Mesothelial cell of epicardium (in vitro differentiated cells): ENCODE measurements around the gene SSMEM1. TPM values are rescaled to one million over a fixed set of nuclear protein-coding genes. Genes with fewer than 3 reads are reported as not detected.

Experiments used
- DNase-seq, 2 experiments: peaks; one replicate each; pipeline ENCODE4 v3.0.0; 2021; ENCODE audit warnings: low spot score in 2 of 2; ENCODE audit not compliant: unreplicated experiment in 2 of 2
- H3K27ac Mint-ChIP-seq: 2 replicates; pipeline ENCODE4 v1.8.0; 2021; ENCODE audit warnings: mixed read lengths
- H3K27me3 Mint-ChIP-seq: 2 replicates; pipeline ENCODE4 v1.8.0; 2021; ENCODE audit warnings: low read depth, mixed read lengths
- H3K36me3 Mint-ChIP-seq: 2 replicates; pipeline ENCODE4 v1.8.0; 2021; ENCODE audit warnings: mixed read lengths
- H3K4me1 Mint-ChIP-seq: 2 replicates; pipeline ENCODE4 v1.8.0; 2021; ENCODE audit warnings: mixed read lengths
- H3K4me3 Mint-ChIP-seq: 2 replicates; pipeline ENCODE4 v1.8.0; 2021; ENCODE audit warnings: mild to moderate bottlenecking, moderate library complexity, mixed read lengths
- H3K9me3 Mint-ChIP-seq: 2 replicates; pipeline ENCODE4 v1.8.0; 2021; ENCODE audit warnings: mixed read lengths
- CTCF ChIP-seq: fragments of 200-600 bp; sonication (generic); IDR thresholded peaks from one replicate; pipeline ENCODE4 v1.5.0; 2021; ENCODE audit warnings: antibody characterized with exemption; ENCODE audit not compliant: unreplicated experiment
- total RNA-seq: library from RNA; stranded (reverse); gene quantifications from 3 replicates; pipeline ENCODE4 v1.2.1, GENCODE V29; 2021

Gene SSMEM1
- total RNA-seq, 1 donor from 2014 or later = not detected

GRCh38 chr7:130205084-130205947 is 2.3 kb upstream of the SSMEM1 start, which contains the start of gene TMEM209:
TSS of gene TMEM209 (minus strand) at chr7:130205406. CDS start at chr7:130205375, 31 bp downstream.
- peak; percentile 93 to 96 for DNase-seq
- peaks cover 18% of the 10 kb centered on the region for H3K36me3 Mint-ChIP-seq
- H3K27me3 Mint-ChIP-seq = no peaks in the 10 kb centered on the region
- H3K27ac Mint-ChIP-seq = peak within 1 kb of the TSS; percentile 98
- peaks cover 46% of the 10 kb centered on the region for H3K4me1 Mint-ChIP-seq
- no peak for TF ChIP-seq CTCF
- H3K9me3 Mint-ChIP-seq = no peaks in the 10 kb centered on the region
- peak within 1 kb of the TSS; percentile 88 for H3K4me3 Mint-ChIP-seq

- DNase-seq = no peak
- Mint-ChIP-seq H3K27ac (peak overlapping the region; percentile 66), H3K36me3 (peaks cover 10% of the 10 kb centered on the region), H3K27me3 (no peaks in the 10 kb centered on the region), H3K4me3 (no peak overlapping the region), H3K9me3 (peaks cover 2% of the 10 kb centered on the region), H3K4me1 (peaks cover 42% of the 10 kb centered on the region)
- no peak for TF ChIP-seq CTCF
Observed at GRCh38 chr7:130207033-130207432, 627 bp upstream of the SSMEM1 start.

GRCh38 chr7:130208516-130208915 is 856 bp downstream of the SSMEM1 start:
- no peak overlapping the region for H3K4me3 Mint-ChIP-seq
- TF ChIP-seq CTCF = no peak
- H3K4me1 Mint-ChIP-seq = peaks cover 37% of the 10 kb centered on the region
- no peaks in the 10 kb centered on the region for H3K36me3 Mint-ChIP-seq
- H3K9me3 Mint-ChIP-seq = peaks cover 3% of the 10 kb centered on the region
- no peaks in the 10 kb centered on the region for H3K27me3 Mint-ChIP-seq
- H3K27ac Mint-ChIP-seq = no peak overlapping the region
- DNase-seq = no peak

- Mint-ChIP-seq H3K4me3 (no peak overlapping the region), H3K4me1 (peaks cover 24% of the 10 kb centered on the region), H3K36me3 (no peaks in the 10 kb centered on the region), H3K27me3 (no peaks in the 10 kb centered on the region), H3K9me3 (peaks cover 3% of the 10 kb centered on the region), H3K27ac (peak overlapping the region; percentile 90)
- DNase-seq = no peak
- no peak for TF ChIP-seq CTCF
Observed at GRCh38 chr7:130210181-130210935, 2.7 kb downstream of the SSMEM1 start.

- DNase-seq = no peak
- H3K9me3 Mint-ChIP-seq = peaks cover 9% of the 10 kb centered on the region
- peaks cover 11% of the 10 kb centered on the region for H3K4me1 Mint-ChIP-seq
Observed at GRCh38 chr7:130213828-130214227, 6.2 kb downstream of the SSMEM1 start.

More at GRCh38 chr7:130213828-130214227, 6.2 kb downstream of the SSMEM1 start:
- TF ChIP-seq CTCF = no peak
- H3K27ac Mint-ChIP-seq = no peak overlapping the region
- H3K4me3 Mint-ChIP-seq = no peak overlapping the region
- no peaks in the 10 kb centered on the region for H3K36me3 Mint-ChIP-seq
- H3K27me3 Mint-ChIP-seq = no peaks in the 10 kb centered on the region
